ENCODE data around the gene DAPL1. TPM values are rescaled to one million over a fixed set of nuclear protein-coding genes. Genes with fewer than 3 reads are reported as not detected.

DAPL1 gene
- total RNA-seq (not detected), polyA plus RNA-seq (not detected)

GRCh38 chr2:158795195-158795924 lies at the start of gene DAPL1:
TSS of gene DAPL1 (plus strand) at chr2:158795317. CDS start at chr2:158795373, 56 bp downstream.
- Mint-ChIP-seq H3K4me3 (peak within 1 kb of the TSS in 1 of 8 donors; percentile 1), H3K27ac (no peak within 1 kb of the TSS), H3K9me3 (no peaks in the 10 kb centered on the region), H3K36me3 (no peaks in the 10 kb centered on the region), H3K27me3 (peaks cover 11 to 14% of the 10 kb centered on the region in 2 donors), H3K4me1 (peaks cover 0 to 6% (median 0%) of the 10 kb centered on the region in 4 donors)
- Histone ChIP-seq H3K27ac (ENCODE audit: low read depth, low read length) (no peak within 1 kb of the TSS), H3K4me1 (ENCODE audit: insufficient read depth, low read length) (no peaks in the 10 kb centered on the region), H3K27me3 (ENCODE audit: insufficient read depth, low read length) (no peaks in the 10 kb centered on the region), H3K36me3 (ENCODE audit: insufficient read depth, low read length) (no peaks in the 10 kb centered on the region), H3K4me3 (ENCODE audit: low read length in 2 of 2) (no peak within 1 kb of the TSS), H3K9me3 (ENCODE audit: control insufficient read depth in 1 of 2, low read length in 2 of 2) (no peaks in the 10 kb centered on the region)
- intact Hi-C loops (cut with micrococcal nuclease): no loop called here
- ChIA-PET CTCF (ENCODE audit: partially characterized antibody) (no interaction called here), POLR2A (ENCODE audit: partially characterized antibody) (no interaction called here)
- no peak for DNase-seq

GRCh38 chr2:158745866-158746382 lies 49.2 kb upstream of the DAPL1 start:
- Histone ChIP-seq H3K27ac (ENCODE audit: low read depth, low read length) (no peak overlapping the region), H3K36me3 (ENCODE audit: insufficient read depth, low read length) (no peaks in the 10 kb centered on the region), H3K4me1 (ENCODE audit: insufficient read depth, low read length) (no peaks in the 10 kb centered on the region), H3K4me3 (ENCODE audit: low read length in 2 of 2) (no peak overlapping the region), H3K9me3 (ENCODE audit: control insufficient read depth in 1 of 2, low read length in 2 of 2) (no peaks in the 10 kb centered on the region), H3K27me3 (ENCODE audit: insufficient read depth, low read length) (no peaks in the 10 kb centered on the region)
- no peak for DNase-seq
- ChIA-PET POLR2A (ENCODE audit: partially characterized antibody) (interaction anchor here (1.3 kb wide), 1 partner anchor 722 kb away, joined by 3 read pairs; no protein-coding TSS in a partner anchor), CTCF (ENCODE audit: partially characterized antibody) (interaction anchor here (0.6 to 15.7 kb wide), 19 partner anchors 8 to 1444 kb away, joined by 3 to 311 read pairs (median 4); no protein-coding TSS in a partner anchor)
- no peaks in the 10 kb centered on the region for H3K4me1 Mint-ChIP-seq
- H3K36me3 Mint-ChIP-seq: no peaks in the 10 kb centered on the region
- intact Hi-C loops (cut with micrococcal nuclease): no loop called here
- H3K9me3 Mint-ChIP-seq: no peaks in the 10 kb centered on the region
- H3K27me3 Mint-ChIP-seq: peaks cover 21 to 29% of the 10 kb centered on the region in 2 donors
- H3K27ac Mint-ChIP-seq: no peak overlapping the region
- H3K4me3 Mint-ChIP-seq: no peak overlapping the region

- no peaks in the 10 kb centered on the region for H3K36me3 Mint-ChIP-seq
- H3K9me3 ChIP-seq (ENCODE audit: control insufficient read depth in 1 of 2, low read length in 2 of 2): no peaks in the 10 kb centered on the region
- no peak overlapping the region for H3K4me3 Mint-ChIP-seq
- H3K4me1 ChIP-seq (ENCODE audit: insufficient read depth, low read length): no peaks in the 10 kb centered on the region
- no peaks in the 10 kb centered on the region for H3K27me3 ChIP-seq (ENCODE audit: insufficient read depth, low read length)
- ChIA-PET CTCF (ENCODE audit: partially characterized antibody) (interaction anchor here (0.6 to 15.7 kb wide), 11 partner anchors 7 to 729 kb away, joined by 3 to 311 read pairs (median 4); no protein-coding TSS in a partner anchor), POLR2A (ENCODE audit: partially characterized antibody) (no interaction called here)
- H3K36me3 ChIP-seq (ENCODE audit: insufficient read depth, low read length): no peaks in the 10 kb centered on the region
- H3K27ac ChIP-seq (ENCODE audit: low read depth, low read length): no peak overlapping the region
- no peak overlapping the region for H3K27ac Mint-ChIP-seq
- peaks cover 21 to 30% of the 10 kb centered on the region in 2 donors for H3K27me3 Mint-ChIP-seq
- no peak overlapping the region for H3K4me3 ChIP-seq (ENCODE audit: low read length in 2 of 2)
- H3K4me1 Mint-ChIP-seq: no peaks in the 10 kb centered on the region
- DNase-seq: no peak
- intact Hi-C loops (cut with micrococcal nuclease): no loop called here
- no peaks in the 10 kb centered on the region for H3K9me3 Mint-ChIP-seq
Observed at GRCh38 chr2:158746488-158746887, 48.6 kb upstream of the DAPL1 start.

GRCh38 chr2:158747281-158747680 lies 47.8 kb upstream of the DAPL1 start:
- H3K27ac Mint-ChIP-seq: no peak overlapping the region
- no peaks in the 10 kb centered on the region for H3K4me1 ChIP-seq (ENCODE audit: insufficient read depth, low read length)
- no peaks in the 10 kb centered on the region for H3K36me3 ChIP-seq (ENCODE audit: insufficient read depth, low read length)
- intact Hi-C loops (cut with micrococcal nuclease): no loop called here
- POLR2A ChIA-PET (ENCODE audit: partially characterized antibody): no interaction called here
- H3K36me3 Mint-ChIP-seq: no peaks in the 10 kb centered on the region
- H3K27ac ChIP-seq (ENCODE audit: low read depth, low read length): no peak overlapping the region
- no peak overlapping the region for H3K4me3 ChIP-seq (ENCODE audit: low read length in 2 of 2)
- H3K9me3 ChIP-seq (ENCODE audit: control insufficient read depth in 1 of 2, low read length in 2 of 2): no peaks in the 10 kb centered on the region
- H3K27me3 Mint-ChIP-seq: peaks cover 21 to 31% of the 10 kb centered on the region in 2 donors
- no peaks in the 10 kb centered on the region for H3K27me3 ChIP-seq (ENCODE audit: insufficient read depth, low read length)
- CTCF ChIA-PET (ENCODE audit: partially characterized antibody): interaction anchor here (0.7 to 15.7 kb wide), 6 partner anchors 13 to 1418 kb away, joined by 3 to 311 read pairs (median 4); no protein-coding TSS in a partner anchor
- DNase-seq: no peak
- H3K9me3 Mint-ChIP-seq: peaks cover 0 to 2% (median 0%) of the 10 kb centered on the region in 8 donors
- H3K4me3 Mint-ChIP-seq: no peak overlapping the region
- no peaks in the 10 kb centered on the region for H3K4me1 Mint-ChIP-seq

GRCh38 chr2:158748926-158749590 lies 46.1 kb upstream of the DAPL1 start:
- H3K4me1 ChIP-seq (ENCODE audit: insufficient read depth, low read length): no peaks in the 10 kb centered on the region
- Mint-ChIP-seq H3K4me3 (no peak overlapping the region), H3K9me3 (peaks cover 0 to 2% (median 0%) of the 10 kb centered on the region in 8 donors), H3K36me3 (no peaks in the 10 kb centered on the region), H3K27ac (no peak overlapping the region), H3K4me1 (no peaks in the 10 kb centered on the region), H3K27me3 (peaks cover 29 to 38% of the 10 kb centered on the region in 2 donors)
- intact Hi-C loops (cut with micrococcal nuclease): no loop called here
- H3K36me3 ChIP-seq (ENCODE audit: insufficient read depth, low read length): no peaks in the 10 kb centered on the region
- H3K27ac ChIP-seq (ENCODE audit: low read depth, low read length): no peak overlapping the region
- no peak for DNase-seq
- no peaks in the 10 kb centered on the region for H3K27me3 ChIP-seq (ENCODE audit: insufficient read depth, low read length)
- H3K9me3 ChIP-seq (ENCODE audit: control insufficient read depth in 1 of 2, low read length in 2 of 2): no peaks in the 10 kb centered on the region
- H3K4me3 ChIP-seq (ENCODE audit: low read length in 2 of 2): no peak overlapping the region
- ChIA-PET CTCF (ENCODE audit: partially characterized antibody) (interaction anchor here (0.9 to 15.7 kb wide), 8 partner anchors 8 to 724 kb away, joined by 3 to 311 read pairs (median 4); no protein-coding TSS in a partner anchor), POLR2A (ENCODE audit: partially characterized antibody) (no interaction called here)

GRCh38 chr2:158750458-158751125 lies 44.5 kb upstream of the DAPL1 start:
- Mint-ChIP-seq H3K27ac (peak overlapping the region in 1 of 7 donors; percentile 2), H3K4me3 (no peak overlapping the region), H3K36me3 (no peaks in the 10 kb centered on the region), H3K4me1 (no peaks in the 10 kb centered on the region), H3K27me3 (peaks cover 30 to 35% of the 10 kb centered on the region in 2 donors), H3K9me3 (peaks cover 0 to 2% (median 0%) of the 10 kb centered on the region in 8 donors)
- no peaks in the 10 kb centered on the region for H3K4me1 ChIP-seq (ENCODE audit: insufficient read depth, low read length)
- H3K4me3 ChIP-seq (ENCODE audit: low read length in 2 of 2): no peak overlapping the region
- H3K27me3 ChIP-seq (ENCODE audit: insufficient read depth, low read length): no peaks in the 10 kb centered on the region
- H3K9me3 ChIP-seq (ENCODE audit: control insufficient read depth in 1 of 2, low read length in 2 of 2): no peaks in the 10 kb centered on the region
- no peak overlapping the region for H3K27ac ChIP-seq (ENCODE audit: low read depth, low read length)
- intact Hi-C loops (cut with micrococcal nuclease): loop anchor here (5.0 kb wide), 1 partner anchor 293 kb away; the partner anchor contains the start of genes CCDC148 and PKP4
- ChIA-PET POLR2A (ENCODE audit: partially characterized antibody) (no interaction called here), CTCF (ENCODE audit: partially characterized antibody) (interaction anchor here (1.3 to 15.7 kb wide), 4 partner anchors 9 to 726 kb away, joined by 4 to 311 read pairs (median 72); no protein-coding TSS in a partner anchor)
- DNase-seq: no peak
- no peaks in the 10 kb centered on the region for H3K36me3 ChIP-seq (ENCODE audit: insufficient read depth, low read length)

Measured in CD4-positive, alpha-beta memory T cell (primary cell).